ENCODE measurements around the gene OLFM2.

DNA sequence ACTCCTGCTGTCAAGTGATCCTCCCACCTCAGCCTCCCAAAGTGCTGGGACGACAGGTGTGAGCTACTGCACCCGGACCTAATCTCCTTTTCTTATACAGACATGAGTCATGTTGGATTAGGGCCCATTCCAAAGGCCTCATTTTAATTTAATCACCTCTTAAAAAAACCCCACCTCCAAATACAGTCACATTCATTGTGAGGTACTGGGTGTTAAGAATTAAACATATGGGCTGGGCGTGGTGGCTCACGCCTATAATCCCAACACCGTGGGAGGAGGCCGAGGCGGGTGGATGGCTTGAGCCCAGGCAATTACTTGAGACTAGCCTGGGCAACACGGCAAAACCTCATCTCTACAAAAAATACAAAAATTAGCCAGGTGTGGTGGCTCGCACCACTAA lies 54.6 kb downstream of the OLFM2 start:
- TF ChIP-seq POLR2A (IDR thresholded peaks at IDR 0.05): no peak
- TF ChIP-seq, protein P1, sequence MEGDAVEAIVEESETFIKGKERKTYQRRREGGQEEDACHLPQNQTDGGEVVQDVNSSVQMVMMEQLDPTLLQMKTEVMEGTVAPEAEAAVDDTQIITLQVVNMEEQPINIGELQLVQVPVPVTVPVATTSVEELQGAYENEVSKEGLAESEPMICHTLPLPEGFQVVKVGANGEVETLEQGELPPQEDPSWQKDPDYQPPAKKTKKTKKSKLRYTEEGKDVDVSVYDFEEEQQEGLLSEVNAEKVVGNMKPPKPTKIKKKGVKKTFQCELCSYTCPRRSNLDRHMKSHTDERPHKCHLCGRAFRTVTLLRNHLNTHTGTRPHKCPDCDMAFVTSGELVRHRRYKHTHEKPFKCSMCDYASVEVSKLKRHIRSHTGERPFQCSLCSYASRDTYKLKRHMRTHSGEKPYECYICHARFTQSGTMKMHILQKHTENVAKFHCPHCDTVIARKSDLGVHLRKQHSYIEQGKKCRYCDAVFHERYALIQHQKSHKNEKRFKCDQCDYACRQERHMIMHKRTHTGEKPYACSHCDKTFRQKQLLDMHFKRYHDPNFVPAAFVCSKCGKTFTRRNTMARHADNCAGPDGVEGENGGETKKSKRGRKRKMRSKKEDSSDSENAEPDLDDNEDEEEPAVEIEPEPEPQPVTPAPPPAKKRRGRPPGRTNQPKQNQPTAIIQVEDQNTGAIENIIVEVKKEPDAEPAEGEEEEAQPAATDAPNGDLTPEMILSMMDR (IDR thresholded peaks at IDR 0.05 in 8 of 11, conservative IDR thresholded peaks at IDR 0.05 in 3 of 11): no peak
- no peak for TF ChIP-seq POLR2AphosphoS5 (IDR thresholded peaks at IDR 0.05)

Data from spleen (tissue), 7 donors.